Measurements from ENCODE around the gene RPTOR.

- TF ChIP-seq CTCF (IDR thresholded peaks at IDR 0.05; ENCODE audit: poor library complexity, severe bottlenecking): no peak
- TF ChIP-seq EZH2 (IDR thresholded peaks at IDR 0.05; ENCODE audit: borderline replicate concordance, insufficient read depth, low read length, poor library complexity, severe bottlenecking): no peak
These were observed 350.1 kb downstream of the RPTOR start for GRCh38 chr17:80894726-80895125.
